GM19035 (cell line): ENCODE data around the gene AP3B2.
"Not testable (repeated sequence)": the region's sequence is repeated elsewhere in the genome, so short reads cannot be mapped to it uniquely, and the experiment has no call there.

Source experiments
- ATAC-seq: cut with Tn5 transposase; IDR thresholded peaks from one replicate; pipeline ENCODE4 v1.9.1; 2021; ENCODE audit not compliant: unreplicated experiment

The AP3B2 gene

DNA sequence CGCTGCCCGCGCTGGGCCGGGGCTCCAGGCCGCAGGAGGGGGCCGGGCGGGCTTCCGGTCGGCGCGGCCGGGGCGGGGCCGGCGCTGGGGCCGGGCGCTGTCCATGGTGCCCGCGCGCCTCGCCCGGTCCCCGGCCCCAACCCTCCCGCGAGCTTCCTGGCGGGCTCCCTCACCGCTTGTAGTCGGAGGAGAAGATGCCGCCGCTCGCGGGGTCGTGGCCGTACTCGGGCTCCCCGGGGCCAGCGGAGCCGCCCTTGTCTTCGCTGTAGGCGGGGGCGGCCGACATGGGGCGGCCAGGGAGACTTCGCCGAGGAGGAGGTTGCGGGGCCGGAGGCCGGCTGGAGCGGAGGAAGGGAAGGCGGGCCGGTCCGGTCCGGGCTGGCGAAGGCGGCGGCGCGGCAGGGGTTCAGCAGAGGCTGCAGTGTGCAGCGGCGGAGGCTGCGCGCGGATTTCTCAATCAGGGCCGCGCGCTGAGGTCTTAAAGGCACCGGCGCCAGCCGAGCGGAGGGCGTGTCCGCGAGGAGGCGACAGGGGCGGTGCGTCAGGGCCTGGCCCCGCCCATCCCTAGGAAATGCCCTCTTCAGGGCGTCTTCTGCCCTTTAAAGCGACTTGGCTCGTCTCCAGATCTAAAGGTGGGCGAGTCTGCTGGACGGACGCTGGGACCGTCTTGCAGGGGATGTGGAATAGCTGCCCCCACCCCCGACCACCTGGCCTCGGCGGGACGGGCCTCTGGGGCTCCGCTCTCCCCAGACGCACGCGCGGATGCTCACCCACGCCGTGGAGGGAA is at the start of gene AP3B2:
Gene AP3B2, minus strand, starts transcription at position 455 of the 787 bp plus-strand sequence. Its CDS starts 169 bp downstream, at position 286.
- ATAC-seq, result peak; percentile 96

- ATAC-seq, result no peak
Measured at GRCh38 chr15:82751308-82751707, 41.6 kb upstream of the AP3B2 start.

GRCh38 chr15:82750831-82751180 is 41.1 kb upstream of the AP3B2 start:
- peak; percentile 17 for ATAC-seq

DNA sequence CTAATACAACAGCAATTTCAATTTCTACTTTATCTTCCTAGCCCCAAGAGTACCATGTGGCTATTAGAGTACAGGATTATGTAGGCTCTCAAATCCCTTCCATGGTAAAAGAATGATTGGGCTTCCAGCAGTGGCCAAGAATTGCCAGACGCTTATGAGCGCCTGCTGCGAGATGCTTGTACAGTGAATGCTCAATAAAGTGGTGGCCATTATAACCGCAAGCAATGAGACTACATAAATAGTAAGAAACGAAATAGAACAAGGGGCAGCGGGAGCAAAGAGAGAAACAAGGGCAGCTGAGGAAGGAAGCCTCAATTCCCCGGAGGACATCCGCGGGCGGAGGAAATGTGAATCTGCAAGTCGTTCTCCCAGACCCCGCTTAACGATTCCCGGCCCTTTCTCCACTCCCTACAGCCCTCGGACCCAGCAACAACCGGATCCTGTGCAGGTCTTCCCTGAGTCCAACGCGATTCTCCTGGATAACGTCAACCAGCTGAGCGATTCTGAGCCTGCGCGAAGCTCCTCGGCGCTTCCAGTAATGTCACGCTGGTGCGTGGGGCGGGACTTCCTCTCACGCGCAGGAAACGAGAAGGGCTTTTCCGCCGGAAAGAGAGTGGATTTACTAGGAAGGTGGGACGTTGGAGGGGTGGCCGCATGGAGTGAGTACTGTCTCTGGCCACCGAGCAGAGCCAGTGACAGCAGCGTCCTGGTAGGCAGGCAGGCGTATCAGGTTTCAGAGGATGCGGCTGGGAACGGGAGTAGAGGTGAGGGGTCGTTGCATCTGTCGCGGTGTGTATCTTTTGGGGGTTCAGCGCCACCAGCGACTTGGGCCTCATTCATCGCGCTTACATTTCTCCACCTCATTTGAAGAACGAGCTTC is 40.5 kb upstream of the AP3B2 start:
- peak; percentile 97 for ATAC-seq

GRCh38 chr15:82748315-82748714 is 38.6 kb upstream of the AP3B2 start:
- no peak for ATAC-seq

GRCh38 chr15:82743810-82744209 is 34.1 kb upstream of the AP3B2 start:
- ATAC-seq, result no peak

DNA sequence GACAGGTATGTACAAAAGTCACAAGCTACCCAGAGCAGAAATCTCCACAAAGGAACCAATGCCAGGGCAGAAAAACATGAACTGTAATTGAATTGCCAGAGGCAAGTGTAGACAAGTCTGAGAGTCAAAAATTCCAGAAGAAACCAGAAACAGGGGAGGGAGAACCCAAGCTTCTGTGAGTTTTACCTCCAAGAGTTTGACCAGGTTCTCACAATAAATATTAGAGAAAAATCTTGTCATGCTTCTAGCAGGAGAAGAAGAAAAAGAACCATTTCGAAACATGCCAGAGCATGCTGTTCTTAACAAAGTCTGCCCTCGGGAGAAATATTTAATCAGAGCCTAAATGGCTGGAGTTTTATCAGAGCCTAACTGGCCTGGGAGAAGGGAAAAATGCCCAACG is 32.5 kb upstream of the AP3B2 start:
- ATAC-seq, result no peak

- no peak for ATAC-seq
Measured at GRCh38 chr15:82739086-82739485, 29.4 kb upstream of the AP3B2 start.

DNA sequence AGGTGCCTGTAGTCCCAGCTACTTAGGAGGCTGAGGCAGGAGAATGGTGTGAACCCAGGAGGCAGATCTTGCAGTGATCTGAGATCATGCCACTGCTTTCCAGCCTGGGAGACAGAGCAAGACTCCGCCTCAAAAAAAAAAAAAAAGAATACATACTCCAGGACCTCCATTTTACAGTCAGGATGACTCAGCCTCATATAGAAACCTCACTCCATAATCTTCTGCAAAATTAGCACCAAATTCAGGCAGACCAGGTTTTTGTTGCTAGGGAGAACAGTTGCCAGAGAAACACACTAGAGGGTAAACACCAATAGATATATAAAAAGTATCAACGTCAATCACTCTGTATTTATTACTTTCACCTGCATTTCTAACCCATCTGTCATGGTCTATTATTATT is 28.3 kb upstream of the AP3B2 start:
- ATAC-seq, result no peak

GRCh38 chr15:82731527-82731926 is 21.9 kb upstream of the AP3B2 start:
- ATAC-seq, result no peak

DNA sequence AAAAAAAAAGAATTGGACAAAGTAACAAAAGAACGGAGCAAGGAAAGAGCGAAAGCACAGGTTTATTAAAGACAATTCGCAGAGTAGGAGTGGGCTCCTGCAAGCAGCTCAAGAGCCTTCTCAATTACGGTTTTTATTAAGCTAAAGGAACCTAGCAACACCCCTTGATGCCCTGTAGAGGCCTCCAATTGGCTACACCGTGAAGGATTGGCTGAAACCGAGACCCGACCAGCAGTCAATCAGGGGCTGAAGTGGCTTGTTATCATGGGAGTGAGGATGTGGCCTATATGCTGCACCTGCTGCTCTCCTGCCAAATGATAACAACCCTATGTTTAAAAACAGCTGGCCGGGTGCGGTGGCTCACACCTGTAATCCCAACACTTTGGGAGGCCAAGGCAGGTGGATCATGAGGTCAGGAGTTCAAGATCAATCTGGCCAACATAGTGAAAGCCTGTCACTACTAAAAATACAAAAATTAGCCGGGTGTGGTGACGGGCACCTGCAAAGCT is 20.4 kb upstream of the AP3B2 start:
- no peak for ATAC-seq

DNA sequence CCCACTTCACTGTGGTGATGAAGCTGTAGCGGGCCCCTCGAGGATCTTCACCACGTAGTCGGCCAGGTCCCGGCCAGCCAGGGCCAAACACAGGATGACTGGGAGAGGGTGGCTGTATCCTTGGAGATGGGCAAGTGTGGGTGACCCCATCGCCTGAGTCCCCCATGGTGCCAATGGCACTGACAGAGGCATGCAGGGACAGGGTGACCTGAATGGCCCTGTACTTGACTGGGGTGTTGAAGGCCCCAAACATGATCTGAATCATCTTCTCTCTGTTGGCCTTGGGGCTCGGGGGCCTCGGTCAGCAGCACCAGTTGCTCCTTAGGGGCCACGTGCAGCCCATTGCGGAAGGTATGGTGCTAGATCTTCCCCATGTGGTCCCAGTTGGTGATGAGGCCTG is 17.1 kb upstream of the AP3B2 start:
- ATAC-seq, result no peak

GRCh38 chr15:82715003-82715402 is 5.3 kb upstream of the AP3B2 start:
- no peak for ATAC-seq

- ATAC-seq, result no peak
Measured at GRCh38 chr15:82714016-82714415, 4.3 kb upstream of the AP3B2 start.

DNA sequence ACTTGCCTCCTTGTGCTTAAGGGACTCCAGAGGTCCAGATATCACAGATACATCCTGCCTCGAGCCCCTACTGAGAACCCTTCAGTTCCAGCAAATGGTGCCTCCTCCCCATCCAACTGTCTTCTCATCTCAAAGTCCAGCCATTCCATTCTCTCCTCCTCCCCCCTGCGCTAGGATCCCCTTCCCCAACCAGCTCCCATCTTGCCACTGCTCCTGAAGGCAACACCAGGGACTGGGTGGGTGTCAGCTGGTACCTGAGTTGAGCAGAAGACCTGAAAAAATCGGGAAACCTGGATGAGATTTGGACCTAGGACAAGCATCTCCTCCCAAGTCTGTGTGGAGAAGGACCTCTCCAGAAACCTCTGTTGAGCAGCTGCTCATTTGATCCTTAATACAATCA is 2.4 kb upstream of the AP3B2 start:
- no peak for ATAC-seq

GRCh38 chr15:82710926-82711490 is 1.3 kb upstream of the AP3B2 start:
- no peak for ATAC-seq

DNA sequence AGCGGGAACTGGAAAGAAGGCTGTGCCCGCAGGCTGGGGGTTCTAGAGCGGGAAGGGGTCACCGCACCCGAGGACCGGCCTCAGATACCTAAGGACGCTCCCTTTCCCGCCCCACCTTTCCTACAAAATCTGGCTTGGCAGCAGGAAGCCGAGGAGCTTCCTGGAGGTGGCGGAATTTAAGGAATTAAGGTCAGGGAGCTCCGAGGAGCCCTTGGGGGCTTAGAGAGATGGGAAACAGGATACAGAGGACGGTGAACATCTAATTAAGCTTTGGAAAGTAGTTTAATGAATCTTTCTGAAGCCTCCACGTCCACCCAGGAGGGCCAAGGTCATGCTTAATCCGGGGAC is 507 bp upstream of the AP3B2 start:
- ATAC-seq, result no peak

DNA sequence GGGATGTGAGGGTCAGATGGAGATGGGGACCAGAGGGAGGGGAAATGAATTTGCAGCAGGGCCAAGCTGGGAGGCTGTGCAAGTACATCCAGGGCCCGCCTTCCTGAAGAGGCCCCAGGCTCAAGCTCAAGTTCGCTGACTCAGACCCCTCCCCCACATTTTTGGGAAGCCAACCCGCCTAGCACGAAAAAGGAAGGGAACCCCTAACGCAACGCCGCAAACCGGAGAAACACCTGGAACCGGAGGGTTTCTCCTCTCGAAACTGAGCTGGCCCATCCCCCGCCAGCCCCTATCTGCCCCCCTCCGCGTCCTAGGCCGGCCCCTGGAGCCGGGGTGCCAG is 624 bp downstream of the AP3B2 start:
- ATAC-seq, result no peak

DNA sequence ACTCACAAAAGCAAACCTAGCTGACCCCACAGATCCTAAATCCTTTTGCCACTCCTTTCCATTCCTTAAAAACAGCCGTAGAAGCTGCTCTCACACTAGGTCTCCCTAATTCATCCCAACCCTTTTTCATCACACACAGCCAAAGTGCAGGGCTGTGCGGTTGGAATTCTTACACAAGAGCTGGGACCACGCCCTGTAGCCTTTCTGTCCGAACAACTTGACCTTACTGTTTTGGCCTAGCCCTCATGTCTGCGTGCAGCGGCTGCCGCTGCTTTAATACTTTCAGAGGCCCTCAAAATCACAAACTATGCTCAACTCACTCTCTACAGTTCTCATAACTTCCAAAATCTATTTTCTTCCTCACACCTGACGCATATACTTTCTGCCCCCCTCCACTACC is 3.8 kb downstream of the AP3B2 start:
- not testable (repeated sequence) for ATAC-seq

DNA sequence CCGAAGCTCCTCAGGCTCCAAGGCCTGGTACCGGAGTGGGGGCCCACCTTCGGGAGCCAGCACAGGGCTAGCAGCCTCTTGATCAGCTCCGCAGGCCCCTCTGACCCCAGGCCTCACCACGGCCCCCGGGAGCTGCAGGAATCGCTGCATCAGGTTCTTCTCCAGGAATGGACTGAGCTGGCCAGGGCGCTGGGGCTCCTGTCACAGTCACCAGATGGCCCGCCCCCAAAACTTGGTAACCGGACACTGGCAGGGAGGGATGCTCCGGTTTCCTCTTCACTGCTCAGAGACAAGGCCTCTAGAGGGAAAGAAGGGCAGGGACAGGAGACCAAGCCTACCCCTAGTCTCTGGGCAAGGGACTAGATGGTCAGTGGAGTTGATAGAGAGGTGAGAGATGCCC is 9.9 kb downstream of the AP3B2 start:
- ATAC-seq, result no peak

DNA sequence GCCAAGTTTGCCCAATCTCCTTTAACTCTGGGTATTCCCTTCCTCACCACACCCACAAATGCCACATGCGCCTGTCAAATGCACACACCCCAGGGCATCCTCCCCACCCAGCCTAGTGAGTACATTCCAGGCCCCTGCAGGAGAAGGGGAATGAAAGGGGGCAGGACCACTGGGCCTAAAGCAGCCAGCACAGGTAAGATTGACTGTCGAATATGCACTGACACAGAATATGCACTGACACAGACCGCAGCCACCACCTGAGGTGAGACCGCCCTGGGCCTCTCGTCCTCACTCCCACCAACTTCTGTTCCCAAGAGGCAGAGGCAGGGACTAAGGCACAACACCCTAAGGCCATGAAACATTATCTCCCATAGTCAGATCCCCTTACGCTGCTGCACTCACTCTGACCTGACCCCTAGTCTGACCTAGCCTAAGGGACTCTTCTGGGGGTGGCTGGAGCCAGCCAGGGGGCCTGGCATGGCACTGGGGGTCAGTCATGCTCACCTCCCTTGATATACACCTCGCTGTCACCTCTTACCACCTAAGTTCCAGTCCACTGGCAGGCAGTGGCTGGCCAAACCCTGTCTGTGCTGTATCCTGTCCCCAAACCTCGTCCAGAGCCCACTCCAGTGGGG is 10.8 kb downstream of the AP3B2 start:
- no peak for ATAC-seq
